ENCODE results near the gene NAPG. TPM values are rescaled to one million over a fixed set of nuclear protein-coding genes. Genes with fewer than 3 reads are reported as not detected.

Gene NAPG
- total RNA-seq, 2 donors from 2014 or later, result 35.3 to 42.9 TPM

DNA sequence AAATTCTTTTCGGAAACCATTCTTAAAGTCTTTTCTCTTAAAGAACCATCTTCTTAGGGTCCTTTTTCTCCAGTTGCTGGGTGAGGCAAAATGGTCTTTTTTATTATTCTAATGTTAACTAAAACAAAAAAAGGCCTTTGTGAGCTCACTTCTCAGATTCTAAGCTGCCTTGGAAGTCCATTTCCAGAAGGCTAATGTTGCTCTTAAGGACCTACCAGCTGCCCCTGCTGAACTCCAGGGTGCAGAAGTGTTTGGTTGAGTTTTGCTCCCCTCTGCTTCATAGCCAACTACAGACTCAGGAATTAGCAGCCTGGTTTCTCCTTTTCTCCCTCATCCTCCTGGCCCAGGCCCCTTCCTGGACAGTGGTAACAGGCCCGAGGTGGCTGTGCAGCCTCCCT is 48.0 kb upstream of the NAPG start:
- H3K9ac ChIP-seq (ENCODE audit: extremely low read depth, low read length, poor library complexity, severe bottlenecking), result no peak overlapping the region
- H3K4me1 ChIP-seq (ENCODE audit: control insufficient read depth, insufficient read depth, low read length), result no peaks in the 10 kb centered on the region
- TF ChIP-seq, protein P1, sequence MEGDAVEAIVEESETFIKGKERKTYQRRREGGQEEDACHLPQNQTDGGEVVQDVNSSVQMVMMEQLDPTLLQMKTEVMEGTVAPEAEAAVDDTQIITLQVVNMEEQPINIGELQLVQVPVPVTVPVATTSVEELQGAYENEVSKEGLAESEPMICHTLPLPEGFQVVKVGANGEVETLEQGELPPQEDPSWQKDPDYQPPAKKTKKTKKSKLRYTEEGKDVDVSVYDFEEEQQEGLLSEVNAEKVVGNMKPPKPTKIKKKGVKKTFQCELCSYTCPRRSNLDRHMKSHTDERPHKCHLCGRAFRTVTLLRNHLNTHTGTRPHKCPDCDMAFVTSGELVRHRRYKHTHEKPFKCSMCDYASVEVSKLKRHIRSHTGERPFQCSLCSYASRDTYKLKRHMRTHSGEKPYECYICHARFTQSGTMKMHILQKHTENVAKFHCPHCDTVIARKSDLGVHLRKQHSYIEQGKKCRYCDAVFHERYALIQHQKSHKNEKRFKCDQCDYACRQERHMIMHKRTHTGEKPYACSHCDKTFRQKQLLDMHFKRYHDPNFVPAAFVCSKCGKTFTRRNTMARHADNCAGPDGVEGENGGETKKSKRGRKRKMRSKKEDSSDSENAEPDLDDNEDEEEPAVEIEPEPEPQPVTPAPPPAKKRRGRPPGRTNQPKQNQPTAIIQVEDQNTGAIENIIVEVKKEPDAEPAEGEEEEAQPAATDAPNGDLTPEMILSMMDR (conservative IDR thresholded peaks at IDR 0.05), result no peak
- H3K36me3 ChIP-seq (ENCODE audit: control insufficient read depth, insufficient read depth, low read length), result peaks cover 3% of the 10 kb centered on the region
- no peak overlapping the region for H3K4me3 ChIP-seq (ENCODE audit: low read length)
- Mint-ChIP-seq H3K4me3 (no peak overlapping the region), H3K27me3 (ENCODE audit: insufficient read depth) (peaks cover 7% of the 10 kb centered on the region), H3K9me3 (no peaks in the 10 kb centered on the region), H3K27ac (no peak overlapping the region), H3K36me3 (ENCODE audit: low read depth) (peaks cover 22% of the 10 kb centered on the region), H3K4me1 (peaks cover 20% of the 10 kb centered on the region)
- DNase-seq, result no peak
- WGBS, 2 experiments (ENCODE audit: insufficient coverage in 1 of 2, insufficient read length in 1 of 2), result 89% methylated on average over 2 of the region's 2 CpGs; no CpG with 5 or more reads in 1 of the 2 experiments
- no peak overlapping the region for H3K27ac ChIP-seq (ENCODE audit: low read depth, low read length)
- H3K27me3 ChIP-seq (ENCODE audit: control insufficient read depth, insufficient read depth, low read length, poor library complexity, severe bottlenecking), result no peaks in the 10 kb centered on the region
- H3K9me3 ChIP-seq (ENCODE audit: control insufficient read depth, low read length), result no peaks in the 10 kb centered on the region

DNA sequence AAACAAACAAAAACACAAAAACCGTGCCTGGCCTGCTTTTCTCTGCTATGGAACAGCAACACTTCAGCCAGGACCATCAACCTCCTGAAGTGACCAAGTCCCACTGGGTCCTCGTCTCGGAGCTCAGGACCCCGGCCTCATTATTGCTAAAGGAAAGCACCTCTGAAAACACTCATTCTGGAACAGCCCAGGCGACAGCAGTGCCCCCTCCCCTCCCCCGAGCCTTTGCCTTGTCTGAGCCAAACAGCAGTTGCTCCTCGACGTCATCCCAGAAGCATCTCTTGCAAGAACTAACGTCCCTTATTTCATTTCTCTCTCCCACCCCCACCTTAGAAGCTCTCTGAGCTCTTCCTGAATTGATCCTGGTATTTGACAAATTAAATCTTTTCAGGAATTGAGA is 44.0 kb upstream of the NAPG start:
- no peaks in the 10 kb centered on the region for H3K27me3 ChIP-seq (ENCODE audit: control insufficient read depth, insufficient read depth, low read length, poor library complexity, severe bottlenecking)
- H3K4me3 ChIP-seq (ENCODE audit: low read length), result no peak overlapping the region
- peaks cover 5% of the 10 kb centered on the region for H3K27me3 Mint-ChIP-seq (ENCODE audit: insufficient read depth)
- WGBS, 2 experiments (ENCODE audit: insufficient coverage in 1 of 2, insufficient read length in 1 of 2), result 44 to 77% methylated on average over 3 to 9 of the region's 9 CpGs
- peaks cover 13% of the 10 kb centered on the region for H3K4me1 Mint-ChIP-seq
- DNase-seq, result no peak
- H3K27ac Mint-ChIP-seq, result no peak overlapping the region
- TF ChIP-seq, protein P1 (conservative IDR thresholded peaks at IDR 0.05), result no peak
- H3K9me3 ChIP-seq (ENCODE audit: control insufficient read depth, low read length), result no peaks in the 10 kb centered on the region
- H3K36me3 Mint-ChIP-seq (ENCODE audit: low read depth), result peaks cover 19% of the 10 kb centered on the region
- no peaks in the 10 kb centered on the region for H3K9me3 Mint-ChIP-seq
- H3K4me1 ChIP-seq (ENCODE audit: control insufficient read depth, insufficient read depth, low read length), result no peaks in the 10 kb centered on the region
- no peak overlapping the region for H3K27ac ChIP-seq (ENCODE audit: low read depth, low read length)
- H3K9ac ChIP-seq (ENCODE audit: extremely low read depth, low read length, poor library complexity, severe bottlenecking), result no peak overlapping the region
- H3K36me3 ChIP-seq (ENCODE audit: control insufficient read depth, insufficient read depth, low read length), result peaks cover 3% of the 10 kb centered on the region
- no peak overlapping the region for H3K4me3 Mint-ChIP-seq

DNA sequence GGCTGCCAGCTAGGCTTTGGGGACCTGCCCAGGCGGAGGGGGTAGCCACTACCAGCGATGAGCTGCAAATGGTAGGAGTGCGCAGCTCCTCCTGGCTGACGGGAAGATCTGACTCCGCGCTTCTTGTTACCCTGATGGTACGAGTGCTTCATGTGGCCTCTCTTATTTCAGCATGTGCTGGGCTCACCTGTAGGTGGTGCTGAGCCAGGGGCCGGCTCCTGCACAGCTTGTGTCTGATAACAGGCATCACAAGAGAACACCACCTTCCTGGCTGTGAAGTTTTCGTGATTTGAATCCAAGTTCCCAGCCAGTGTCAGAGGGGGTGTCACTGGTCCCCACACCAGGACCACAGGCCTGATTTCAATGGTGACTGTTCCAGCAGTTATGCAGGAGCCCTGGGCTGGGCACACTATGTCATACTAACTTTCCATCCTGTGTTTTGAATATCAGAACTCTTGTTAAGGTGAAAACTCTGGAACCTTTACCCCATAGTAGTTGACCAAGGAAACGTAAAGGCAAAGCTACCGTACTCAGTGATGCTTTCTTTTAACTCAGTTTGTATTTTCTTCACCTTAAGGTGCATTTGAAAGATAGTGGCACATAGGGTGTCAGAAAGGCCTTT is 43.4 kb upstream of the NAPG start:
- Histone ChIP-seq H3K4me1 (ENCODE audit: control insufficient read depth, insufficient read depth, low read length) (no peaks in the 10 kb centered on the region), H3K9ac (ENCODE audit: extremely low read depth, low read length, poor library complexity, severe bottlenecking) (no peak overlapping the region), H3K27ac (ENCODE audit: low read depth, low read length) (no peak overlapping the region), H3K4me3 (ENCODE audit: low read length) (no peak overlapping the region), H3K9me3 (ENCODE audit: control insufficient read depth, low read length) (no peaks in the 10 kb centered on the region), H3K27me3 (ENCODE audit: control insufficient read depth, insufficient read depth, low read length, poor library complexity, severe bottlenecking) (no peaks in the 10 kb centered on the region), H3K36me3 (ENCODE audit: control insufficient read depth, insufficient read depth, low read length) (peaks cover 7% of the 10 kb centered on the region)
- DNase-seq, result no peak
- whole genome bisulfite sequencing, 2 experiments (ENCODE audit: insufficient coverage in 1 of 2, insufficient read length in 1 of 2), result 92 to 96% methylated on average over 7 to 11 of the region's 11 CpGs
- no peaks in the 10 kb centered on the region for H3K9me3 Mint-ChIP-seq
- TF ChIP-seq, protein P1 (conservative IDR thresholded peaks at IDR 0.05), result peak; percentile 52
- H3K27ac Mint-ChIP-seq, result no peak overlapping the region
- H3K4me3 Mint-ChIP-seq, result no peak overlapping the region
- H3K27me3 Mint-ChIP-seq (ENCODE audit: insufficient read depth), result peaks cover 5% of the 10 kb centered on the region
- H3K36me3 Mint-ChIP-seq (ENCODE audit: low read depth), result peaks cover 19% of the 10 kb centered on the region
- H3K4me1 Mint-ChIP-seq, result peaks cover 6% of the 10 kb centered on the region

Measured in endodermal cell (in vitro differentiated cells).